IPS-18c (cell line): ENCODE measurements around the gene FANCC.

Experiments
- H3K4me3 ChIP-seq: 2 replicates; pipeline ENCODE4 v1.7.0; 2013; ENCODE audit warnings: low read depth, mild to moderate bottlenecking, low read length, moderate library complexity; ENCODE audit not compliant: insufficient read depth
- H3K9me3 ChIP-seq: one replicate; pipeline ENCODE4 v1.6.1; 2013; ENCODE audit warnings: mild to moderate bottlenecking, low read length, moderate library complexity; ENCODE audit not compliant: control insufficient read depth, insufficient read depth

Gene FANCC

DNA sequence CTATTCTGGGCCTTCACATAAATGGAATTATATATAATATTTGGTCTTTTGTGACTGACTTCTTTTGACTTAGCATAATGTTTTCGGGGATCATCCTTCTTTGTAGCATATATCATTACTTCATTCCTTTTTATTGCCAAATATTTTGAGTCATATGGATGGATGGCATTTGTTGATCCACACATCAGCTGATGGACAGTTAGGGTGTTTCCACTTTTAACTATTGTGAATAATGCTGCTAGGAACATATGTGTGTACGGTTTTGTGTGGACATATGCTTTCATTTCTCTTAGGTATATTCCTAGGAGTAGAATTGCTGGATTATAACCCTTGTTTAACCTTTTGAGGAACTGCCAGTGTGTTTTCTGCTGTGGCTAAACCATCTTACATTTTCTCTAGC, 249.6 kb downstream of the FANCC start:
- H3K4me3 ChIP-seq = no peak overlapping the region
- no peaks in the 10 kb centered on the region for H3K9me3 ChIP-seq

DNA sequence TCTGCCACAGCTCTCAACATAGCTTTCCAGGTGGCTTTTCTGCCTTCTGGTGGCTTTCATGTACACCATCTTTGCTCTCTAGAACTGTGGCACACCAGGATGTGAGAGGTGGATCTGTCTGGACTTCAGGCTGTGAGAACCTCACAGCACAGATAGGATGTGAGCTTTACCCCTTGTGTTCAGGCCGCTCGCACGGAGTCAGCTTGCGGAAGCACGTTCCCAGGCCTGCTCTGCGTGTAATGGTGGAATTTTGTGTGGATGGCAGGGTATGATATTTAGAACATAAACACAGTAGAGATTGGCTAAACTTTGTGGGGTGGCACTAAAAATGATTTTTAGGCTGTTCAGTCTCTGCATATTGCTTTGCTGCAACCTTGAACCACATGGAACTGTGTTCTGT, 250.5 kb downstream of the FANCC start:
- H3K4me3 ChIP-seq = no peak overlapping the region
- H3K9me3 ChIP-seq = no peaks in the 10 kb centered on the region

DNA sequence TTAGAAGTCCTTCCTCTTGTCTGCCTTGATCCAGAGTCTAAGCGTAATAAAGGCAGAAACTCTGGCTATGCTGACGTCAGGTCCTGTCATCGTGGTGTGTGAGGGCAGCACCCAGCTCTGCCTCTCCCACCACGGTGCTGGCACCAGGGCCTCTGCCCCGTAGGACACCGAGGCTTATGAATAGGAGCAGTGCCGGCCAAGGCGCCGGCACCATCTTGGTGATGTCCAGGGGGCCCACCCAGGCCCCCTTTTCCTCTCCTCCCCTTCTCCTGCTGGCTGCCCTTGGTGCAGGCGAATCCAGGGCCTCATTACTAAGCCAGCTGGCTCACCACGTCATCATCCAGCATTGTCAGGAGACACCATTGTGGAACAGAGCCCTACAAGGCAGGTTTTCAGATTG, 252.3 kb downstream of the FANCC start:
- Histone ChIP-seq H3K9me3 (no peaks in the 10 kb centered on the region), H3K4me3 (no peak overlapping the region)

DNA sequence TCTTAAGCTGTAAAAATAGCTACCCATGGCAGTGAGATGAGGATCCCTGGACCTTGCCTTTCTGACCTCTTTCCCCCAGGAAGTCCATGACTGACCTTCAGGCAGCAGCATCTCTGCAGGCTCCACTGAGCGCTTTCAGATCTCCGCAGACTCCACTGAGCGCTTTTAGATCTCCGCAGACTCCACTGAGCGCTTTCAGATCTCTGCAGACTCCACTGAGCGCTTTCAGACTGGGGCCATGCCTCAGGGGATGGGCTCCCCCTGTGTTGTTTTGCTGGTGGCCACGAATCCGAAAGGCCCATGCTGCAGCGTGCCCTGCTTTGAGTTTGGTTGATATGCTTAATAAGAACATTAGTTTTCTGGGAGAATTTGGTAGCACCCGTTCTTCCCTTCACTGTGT, 254.2 kb downstream of the FANCC start:
- H3K4me3 ChIP-seq = no peak overlapping the region
- H3K9me3 ChIP-seq = no peaks in the 10 kb centered on the region

- no peaks in the 10 kb centered on the region for H3K9me3 ChIP-seq
- no peak overlapping the region for H3K4me3 ChIP-seq
Observed at GRCh38 chr9:95062596-95063065, 254.9 kb downstream of the FANCC start.

DNA sequence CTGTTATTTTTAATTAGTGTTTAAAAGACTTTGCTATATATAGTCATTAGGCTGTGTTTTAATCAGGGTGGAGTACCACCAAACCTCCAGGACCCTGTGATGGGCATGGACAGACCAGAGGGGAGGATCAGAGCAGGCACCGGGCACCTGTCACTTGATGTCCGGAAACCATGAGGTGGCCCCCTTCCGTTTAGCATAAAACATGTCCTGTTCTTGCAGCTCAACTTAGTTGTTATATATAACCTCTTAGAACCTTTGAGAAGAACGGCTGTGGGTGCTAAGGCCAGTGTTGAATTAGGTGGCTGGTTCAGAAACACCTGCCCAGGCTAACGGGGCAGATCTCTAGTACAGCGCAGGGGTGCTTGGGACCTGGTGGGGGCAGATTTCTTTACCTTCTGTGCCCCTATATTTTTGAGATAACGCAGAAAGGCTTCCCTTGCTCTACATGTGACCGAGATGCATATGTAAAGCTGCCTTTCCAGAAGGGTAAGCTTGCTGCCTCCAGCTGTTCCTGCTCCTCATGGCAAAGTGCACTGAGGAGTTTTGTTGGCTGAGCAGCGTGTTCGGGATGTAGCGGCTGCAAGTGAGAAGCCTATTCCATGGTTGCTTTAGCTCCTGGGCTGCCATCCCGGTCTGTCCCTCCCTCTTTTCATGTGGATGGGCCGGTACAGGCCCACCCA, 255.5 kb downstream of the FANCC start:
- no peak overlapping the region for H3K4me3 ChIP-seq
- H3K9me3 ChIP-seq = no peaks in the 10 kb centered on the region

DNA sequence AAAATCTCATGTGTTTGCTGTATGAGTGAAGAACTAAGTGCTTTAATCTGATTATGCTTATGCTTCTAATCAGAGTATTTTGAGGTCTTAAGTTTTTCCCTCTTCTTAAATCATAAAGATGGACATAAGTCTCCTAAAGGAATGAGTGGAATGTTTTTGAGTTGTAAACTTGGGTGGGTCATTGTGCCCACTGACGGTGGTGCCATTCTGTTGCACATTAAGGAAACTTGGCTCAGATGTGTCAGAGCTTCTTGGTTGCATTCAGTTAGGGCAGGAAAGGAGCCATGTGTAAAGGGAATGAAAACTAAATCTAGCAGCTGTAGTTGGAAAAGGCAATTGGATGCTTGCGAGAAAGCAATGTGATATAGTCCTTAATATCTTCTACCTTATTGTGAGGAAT, 256.6 kb downstream of the FANCC start:
- no peak overlapping the region for H3K4me3 ChIP-seq
- H3K9me3 ChIP-seq = no peaks in the 10 kb centered on the region

- Histone ChIP-seq H3K9me3 (no peaks in the 10 kb centered on the region), H3K4me3 (no peak overlapping the region)
Observed at GRCh38 chr9:95060234-95060633, 257.3 kb downstream of the FANCC start.

GRCh38 chr9:95058795-95059386, 258.6 kb downstream of the FANCC start:
- no peaks in the 10 kb centered on the region for H3K9me3 ChIP-seq
- no peak overlapping the region for H3K4me3 ChIP-seq

DNA sequence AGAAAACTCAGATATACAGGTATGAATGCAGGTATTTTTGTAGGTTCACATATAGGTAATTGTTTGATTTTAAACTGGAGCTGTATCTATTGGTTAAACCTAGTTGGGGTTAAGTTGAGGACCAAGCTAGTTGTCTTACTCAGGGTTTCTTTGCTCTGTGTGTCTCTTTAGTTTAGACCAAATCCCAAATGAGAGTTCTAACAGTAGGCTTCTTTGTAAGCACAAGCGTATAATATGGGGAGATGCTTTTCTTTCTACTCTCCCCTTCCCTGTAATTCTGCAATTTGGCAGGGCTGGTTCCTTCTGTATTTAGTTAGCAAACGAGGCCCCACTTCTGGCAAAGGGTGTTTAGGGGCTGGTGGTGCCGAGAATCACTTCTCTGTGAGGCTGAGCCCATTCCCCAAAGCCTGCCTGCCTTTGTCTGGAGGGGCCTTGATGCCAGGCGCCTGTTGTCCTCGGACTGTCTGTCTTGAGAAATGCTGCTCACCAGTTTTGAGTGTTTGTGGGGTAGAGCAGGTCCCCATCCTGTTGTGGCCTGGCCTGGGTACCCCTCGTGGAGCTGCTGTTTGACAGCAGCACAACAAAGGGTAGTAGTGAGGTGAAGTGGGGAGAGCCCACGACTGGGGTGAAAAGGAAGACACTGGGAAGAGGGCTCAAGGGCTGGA, 259.3 kb downstream of the FANCC start:
- no peak overlapping the region for H3K4me3 ChIP-seq

DNA sequence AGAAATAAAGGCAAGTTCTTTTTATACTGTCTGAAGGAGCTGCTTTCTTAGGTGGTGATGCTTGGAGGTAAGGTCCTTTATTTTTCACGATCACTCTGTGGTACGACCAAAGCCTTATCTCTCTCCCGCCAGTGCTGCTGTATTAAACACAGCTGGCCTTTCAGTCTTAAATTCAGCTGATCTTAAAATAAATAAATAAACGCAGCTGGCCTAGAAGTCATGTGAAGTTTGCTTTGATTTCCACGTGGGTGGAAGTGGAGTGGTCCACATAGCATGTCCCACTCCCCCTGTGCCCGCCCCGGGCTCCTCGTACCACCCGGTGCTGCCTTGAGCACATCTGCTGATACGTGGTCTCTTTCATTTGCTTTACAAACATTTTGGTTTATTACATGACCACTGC, 260.4 kb downstream of the FANCC start:
- Histone ChIP-seq H3K4me3 (no peak overlapping the region), H3K9me3 (no peaks in the 10 kb centered on the region)

More for the DNA sequence above, 259.3 kb downstream of the FANCC start:
- H3K9me3 ChIP-seq = no peaks in the 10 kb centered on the region

DNA sequence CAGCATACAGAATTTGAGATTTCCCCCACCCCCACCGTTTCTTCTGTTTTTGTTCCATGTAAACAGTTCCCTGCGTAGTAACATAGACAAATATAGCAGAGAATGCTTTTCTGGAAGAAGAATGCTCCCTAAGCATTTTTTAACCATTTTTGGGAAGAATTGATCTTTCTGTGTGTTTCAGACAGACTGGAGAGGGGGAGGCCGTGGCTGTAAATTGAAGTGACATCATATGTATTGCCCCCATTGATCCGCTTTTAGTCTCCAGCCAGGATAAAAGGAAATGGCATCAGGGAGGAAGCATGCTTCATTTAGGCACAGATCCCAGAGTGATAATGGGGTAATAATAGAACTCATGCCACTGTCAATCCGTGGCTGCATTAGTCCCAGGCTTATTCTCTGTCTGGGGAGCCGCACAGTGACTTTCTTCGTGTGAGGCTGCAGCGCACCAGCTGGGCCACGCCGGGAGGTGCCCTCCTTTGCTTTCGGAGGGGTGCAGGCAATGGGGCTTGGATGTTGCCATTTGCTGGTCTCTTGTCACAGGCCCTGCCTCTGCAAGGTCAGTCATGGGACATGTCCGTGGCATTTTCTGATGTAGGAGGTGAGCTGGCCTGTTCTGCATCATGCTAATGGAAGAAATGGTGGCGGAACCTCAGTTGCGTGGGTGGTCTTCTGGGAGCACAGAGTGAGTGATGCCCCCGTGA, 261.5 kb downstream of the FANCC start:
- H3K9me3 ChIP-seq = no peaks in the 10 kb centered on the region
- no peak overlapping the region for H3K4me3 ChIP-seq

GRCh38 chr9:95055334-95055850, 262.1 kb downstream of the FANCC start:
- H3K9me3 ChIP-seq = no peaks in the 10 kb centered on the region
- no peak overlapping the region for H3K4me3 ChIP-seq

- Histone ChIP-seq H3K9me3 (no peaks in the 10 kb centered on the region), H3K4me3 (no peak overlapping the region)
Observed at GRCh38 chr9:95053611-95054570, 263.6 kb downstream of the FANCC start.

GRCh38 chr9:95049761-95050160, 267.7 kb downstream of the FANCC start:
- Histone ChIP-seq H3K4me3 (no peak overlapping the region), H3K9me3 (no peaks in the 10 kb centered on the region)
